ENCODE measurements around the gene PTCH2.

PTCH2 gene

DNA sequence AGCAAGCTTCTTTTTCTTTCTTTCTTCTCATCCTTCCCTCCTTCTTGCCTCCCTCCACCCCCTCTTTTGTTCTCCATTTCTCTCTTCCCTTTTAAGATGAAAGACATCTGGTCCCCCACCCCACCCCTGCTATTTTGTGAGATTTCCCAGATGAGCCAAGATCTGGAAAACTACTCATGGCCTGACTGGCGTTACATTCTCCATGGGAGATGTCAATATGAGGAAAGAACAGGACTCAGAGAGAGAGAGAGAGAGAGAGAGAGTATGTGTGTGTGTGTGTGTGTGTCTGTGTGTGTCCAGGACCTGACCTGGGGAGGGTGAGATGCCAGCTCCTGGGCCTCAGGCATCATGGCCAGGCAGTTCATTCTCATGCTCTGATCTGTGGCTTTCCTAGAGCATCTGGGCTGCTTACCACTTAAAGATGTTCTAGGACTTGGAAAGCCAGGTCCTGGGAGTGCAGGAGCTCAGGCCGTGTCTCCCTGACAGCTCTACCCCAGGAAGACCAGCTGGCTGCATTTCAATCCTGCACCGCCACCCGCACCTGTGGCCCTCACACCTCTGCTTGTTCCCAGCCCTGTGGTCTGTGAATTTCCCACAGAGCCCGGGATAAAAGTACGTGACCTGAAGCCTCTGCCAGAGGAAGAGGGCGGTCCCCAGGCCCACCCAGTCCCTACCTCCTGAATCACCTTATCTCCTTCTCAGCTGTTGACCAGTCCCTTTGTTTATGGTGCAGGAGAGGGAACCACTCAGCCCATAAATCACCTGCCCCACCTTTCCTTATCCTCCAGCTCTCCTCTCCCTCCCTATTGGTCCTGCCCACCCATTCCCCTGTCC, 51.9 kb downstream of the PTCH2 start:
- Mint-ChIP-seq H3K9me3 (no peaks in the 10 kb centered on the region), H3K36me3 (no peaks in the 10 kb centered on the region), H3K27ac (peak overlapping the region; percentile 41), H3K4me1 (peaks cover 6% of the 10 kb centered on the region), H3K4me3 (no peak overlapping the region), H3K27me3 (no peaks in the 10 kb centered on the region)
- ATAC-seq (ENCODE audit: low read depth) = no peak
- DNase-seq (ENCODE audit: low spot score in 2 of 2) = no peak

DNA sequence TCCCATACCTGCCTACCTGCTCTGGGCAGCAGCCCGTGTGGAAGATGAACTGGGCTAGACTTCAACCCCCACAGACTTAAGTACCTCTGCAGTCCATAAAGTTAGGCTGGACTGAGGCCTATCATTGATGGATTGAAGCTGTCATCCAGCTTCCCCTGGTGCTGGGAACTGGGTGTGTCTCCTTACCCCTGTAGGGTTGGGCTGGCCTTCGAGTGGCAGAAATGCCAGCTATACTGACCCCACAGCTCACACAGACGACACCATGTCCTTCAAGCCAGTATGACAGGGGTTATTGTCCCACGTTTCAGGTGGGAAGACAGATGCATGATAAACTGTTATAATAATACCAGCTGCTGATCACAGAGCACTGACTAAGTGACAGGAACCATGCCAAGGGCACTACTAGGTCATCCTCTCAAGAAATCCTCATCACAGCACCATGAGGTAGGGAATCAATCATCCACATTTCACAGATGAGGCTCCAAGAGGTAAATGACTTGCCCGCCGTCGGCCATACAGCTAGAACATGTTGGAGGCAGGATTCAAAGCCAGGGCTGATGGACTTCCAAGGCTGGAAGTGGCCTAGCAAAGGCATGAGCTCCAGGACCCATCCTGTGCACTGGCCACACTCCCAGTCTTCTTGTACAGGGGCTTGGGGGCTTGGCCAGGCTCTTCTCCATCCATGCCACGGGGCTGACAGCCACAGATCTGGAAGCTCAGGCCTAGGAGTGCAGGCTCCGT, 54.8 kb downstream of the PTCH2 start, which contains the start of gene BEST4:
Gene BEST4 (minus strand): TSS at position 51 of the 741 bp plus-strand sequence. CDS start 465 bp downstream, outside the sequence.
- Mint-ChIP-seq H3K27ac (no peak within 1 kb of the TSS), H3K4me3 (no peak within 1 kb of the TSS), H3K4me1 (peaks cover 21% of the 10 kb centered on the region), H3K27me3 (no peaks in the 10 kb centered on the region), H3K36me3 (no peaks in the 10 kb centered on the region), H3K9me3 (no peaks in the 10 kb centered on the region)
- no peak for DNase-seq (ENCODE audit: low spot score in 2 of 2)
- no peak for ATAC-seq (ENCODE audit: low read depth)

DNA sequence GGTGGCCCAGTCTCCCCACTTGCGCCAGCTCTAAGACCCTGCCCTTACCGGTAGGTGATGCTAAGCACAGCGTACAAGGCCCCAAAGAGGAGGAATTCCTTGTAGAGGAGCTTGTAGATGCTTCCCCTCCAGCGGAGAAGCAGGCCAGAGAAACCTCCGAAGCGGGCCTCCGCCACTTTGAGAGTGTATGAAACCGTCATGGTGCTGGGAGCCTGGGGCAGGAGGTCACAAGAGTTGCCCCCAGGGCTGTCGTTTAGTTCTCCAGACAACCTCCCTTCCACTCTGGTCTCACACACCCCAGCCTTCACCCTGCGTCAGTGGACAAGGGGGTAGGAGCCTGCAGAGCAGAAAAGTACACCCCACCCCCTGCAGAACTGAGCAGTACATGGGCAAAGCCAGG, 55.5 kb downstream of the PTCH2 start:
- H3K4me1 Mint-ChIP-seq = peaks cover 23% of the 10 kb centered on the region
- no peak overlapping the region for H3K4me3 Mint-ChIP-seq
- ATAC-seq (ENCODE audit: low read depth) (no peak), DNase-seq (ENCODE audit: low spot score in 2 of 2) (no peak)
- H3K27ac Mint-ChIP-seq = no peak overlapping the region
- H3K36me3 Mint-ChIP-seq = no peaks in the 10 kb centered on the region
- H3K9me3 Mint-ChIP-seq = no peaks in the 10 kb centered on the region
- H3K27me3 Mint-ChIP-seq = no peaks in the 10 kb centered on the region

DNA sequence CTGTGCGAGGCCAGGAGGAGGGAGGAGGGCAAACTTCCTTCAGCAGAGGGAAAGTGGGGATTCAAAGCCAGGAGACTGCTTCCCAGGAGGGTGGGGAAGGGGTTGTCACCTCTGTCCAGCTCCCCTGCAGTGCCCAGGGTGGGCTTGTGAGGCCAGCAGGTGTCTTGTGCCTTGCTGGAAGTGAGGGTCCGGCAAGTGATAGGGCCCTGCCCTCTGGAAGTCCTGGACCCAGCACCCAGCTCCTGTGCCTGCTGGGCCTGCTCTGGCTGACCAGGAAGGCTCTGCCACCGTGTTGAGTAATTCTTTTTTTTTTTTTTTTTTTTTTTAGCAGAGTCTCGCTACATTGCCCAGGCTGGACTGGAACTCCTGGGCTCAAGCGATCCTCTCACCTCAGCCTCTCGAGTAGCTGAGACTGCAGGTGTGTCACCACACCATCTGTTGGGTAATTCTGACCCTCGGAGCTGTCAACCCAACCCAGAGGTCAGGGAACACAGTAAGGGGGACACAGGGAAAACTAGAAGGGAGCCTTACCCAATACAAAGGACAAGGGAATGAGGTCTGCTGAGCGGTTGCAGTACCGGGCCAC, 56.1 kb downstream of the PTCH2 start:
- peaks cover 23% of the 10 kb centered on the region for H3K4me1 Mint-ChIP-seq
- ATAC-seq (ENCODE audit: low read depth) (no peak), DNase-seq (ENCODE audit: low spot score in 2 of 2) (peak in 1 of 2 donors; percentile 13)
- H3K9me3 Mint-ChIP-seq = no peaks in the 10 kb centered on the region
- H3K36me3 Mint-ChIP-seq = no peaks in the 10 kb centered on the region
- no peaks in the 10 kb centered on the region for H3K27me3 Mint-ChIP-seq
- H3K27ac Mint-ChIP-seq = peak overlapping the region; percentile 92
- H3K4me3 Mint-ChIP-seq = peak overlapping the region; percentile 83

DNA sequence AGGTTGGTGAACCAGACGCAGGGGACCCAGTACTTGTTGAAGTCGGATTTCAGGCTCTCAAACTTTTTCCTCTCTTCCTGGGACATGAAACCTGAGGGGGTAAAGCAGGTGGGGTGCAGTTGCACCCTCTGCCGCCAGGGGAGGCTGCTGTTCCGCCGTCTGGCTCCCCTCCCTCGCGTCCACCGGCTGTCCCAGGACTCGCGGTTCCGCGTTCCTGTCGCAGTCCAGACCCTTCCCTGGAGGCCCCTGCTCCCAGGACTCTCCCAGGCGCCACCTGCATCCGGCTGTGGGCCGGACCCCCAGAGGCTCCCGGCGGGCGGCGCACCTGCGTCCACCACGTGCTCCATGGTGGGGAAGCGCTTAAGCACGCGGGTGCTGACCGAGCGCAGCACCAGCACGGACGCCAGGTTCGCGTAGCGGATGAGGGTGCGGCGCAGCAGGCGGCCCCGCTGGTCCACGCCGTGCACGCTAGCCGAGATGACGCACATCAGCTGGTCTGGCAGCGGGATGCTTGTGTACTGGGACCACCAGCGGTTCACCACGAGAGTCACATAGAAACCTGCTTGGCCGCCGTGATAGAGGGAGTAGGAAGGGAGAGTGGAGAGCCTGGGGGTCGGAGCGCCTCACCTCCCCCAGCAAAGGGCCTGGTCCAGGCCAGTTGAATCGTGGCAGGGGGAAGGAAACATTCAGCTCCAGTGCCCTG, 56.8 kb downstream of the PTCH2 start:
- H3K36me3 Mint-ChIP-seq = peaks cover 2% of the 10 kb centered on the region
- no peaks in the 10 kb centered on the region for H3K9me3 Mint-ChIP-seq
- peaks cover 23% of the 10 kb centered on the region for H3K4me1 Mint-ChIP-seq
- peak overlapping the region; percentile 92 for H3K27ac Mint-ChIP-seq
- peak; percentile 71 for ATAC-seq (ENCODE audit: low read depth)
- DNase-seq (ENCODE audit: low spot score in 2 of 2) = peak; percentile 79 to 91
- no peaks in the 10 kb centered on the region for H3K27me3 Mint-ChIP-seq
- peak overlapping the region; percentile 83 for H3K4me3 Mint-ChIP-seq

DNA sequence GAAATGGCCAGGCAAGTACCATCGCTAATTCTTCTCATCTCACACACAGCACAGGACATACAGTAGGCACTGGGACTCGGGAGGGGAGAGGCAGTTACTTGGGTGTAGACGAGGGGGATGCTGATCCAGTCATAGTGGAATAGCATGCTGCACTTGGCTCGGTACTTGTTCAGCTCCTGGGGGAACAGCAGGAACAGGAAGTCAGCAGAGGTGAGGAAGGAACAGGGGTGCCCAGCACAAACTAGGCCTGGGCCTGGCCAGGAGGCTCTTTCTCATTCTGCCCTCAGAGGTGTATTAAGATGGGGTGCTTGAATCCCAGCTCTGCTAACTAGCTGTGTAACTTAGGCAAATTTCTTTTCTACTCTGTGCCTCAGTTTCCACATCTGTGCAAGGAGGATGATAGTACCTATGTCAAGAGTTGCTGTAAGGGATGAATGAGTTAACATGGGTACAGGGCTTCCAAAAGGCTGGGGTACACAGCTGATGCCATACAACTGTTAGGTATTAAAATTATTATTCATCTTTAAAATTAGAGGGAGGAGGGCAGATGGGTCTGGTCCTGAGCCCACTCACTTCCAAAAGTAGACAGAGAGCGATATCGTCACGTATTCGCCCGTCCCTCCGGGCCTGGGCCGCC, 57.4 kb downstream of the PTCH2 start:
- DNase-seq (ENCODE audit: low spot score in 2 of 2) = no peak

DNA sequence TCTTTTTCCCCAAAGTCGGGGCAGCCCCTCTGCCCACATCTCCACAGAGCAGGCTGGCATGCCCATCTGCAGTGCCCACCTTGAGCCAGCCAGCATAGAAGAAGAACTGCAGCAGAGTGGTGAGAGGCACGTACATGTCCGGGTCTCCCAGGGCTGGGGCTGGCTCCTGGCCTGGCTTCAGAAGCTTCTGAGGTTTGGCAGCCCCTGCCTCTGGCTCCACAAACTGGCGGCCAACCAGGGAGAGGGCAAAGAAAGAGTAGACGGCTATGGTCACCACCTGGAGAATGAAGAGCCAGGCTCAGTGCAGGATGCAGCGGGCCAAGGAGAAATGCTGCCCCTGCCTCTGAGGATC, 58.0 kb downstream of the PTCH2 start:
- DNase-seq (ENCODE audit: low spot score in 2 of 2) (no peak), ATAC-seq (ENCODE audit: low read depth) (no peak)
- peaks cover 12% of the 10 kb centered on the region for H3K36me3 Mint-ChIP-seq
- no peaks in the 10 kb centered on the region for H3K27me3 Mint-ChIP-seq
- H3K4me1 Mint-ChIP-seq = peaks cover 23% of the 10 kb centered on the region
- peak overlapping the region; percentile 58 for H3K27ac Mint-ChIP-seq
- H3K9me3 Mint-ChIP-seq = no peaks in the 10 kb centered on the region
- H3K4me3 Mint-ChIP-seq = peak overlapping the region; percentile 83

More for the DNA sequence above, 57.4 kb downstream of the PTCH2 start:
- ATAC-seq (ENCODE audit: low read depth) = no peak
- Mint-ChIP-seq H3K4me1 (peaks cover 23% of the 10 kb centered on the region), H3K27ac (peak overlapping the region; percentile 92), H3K4me3 (peak overlapping the region; percentile 83), H3K27me3 (no peaks in the 10 kb centered on the region), H3K36me3 (peaks cover 5% of the 10 kb centered on the region), H3K9me3 (no peaks in the 10 kb centered on the region)

DNA sequence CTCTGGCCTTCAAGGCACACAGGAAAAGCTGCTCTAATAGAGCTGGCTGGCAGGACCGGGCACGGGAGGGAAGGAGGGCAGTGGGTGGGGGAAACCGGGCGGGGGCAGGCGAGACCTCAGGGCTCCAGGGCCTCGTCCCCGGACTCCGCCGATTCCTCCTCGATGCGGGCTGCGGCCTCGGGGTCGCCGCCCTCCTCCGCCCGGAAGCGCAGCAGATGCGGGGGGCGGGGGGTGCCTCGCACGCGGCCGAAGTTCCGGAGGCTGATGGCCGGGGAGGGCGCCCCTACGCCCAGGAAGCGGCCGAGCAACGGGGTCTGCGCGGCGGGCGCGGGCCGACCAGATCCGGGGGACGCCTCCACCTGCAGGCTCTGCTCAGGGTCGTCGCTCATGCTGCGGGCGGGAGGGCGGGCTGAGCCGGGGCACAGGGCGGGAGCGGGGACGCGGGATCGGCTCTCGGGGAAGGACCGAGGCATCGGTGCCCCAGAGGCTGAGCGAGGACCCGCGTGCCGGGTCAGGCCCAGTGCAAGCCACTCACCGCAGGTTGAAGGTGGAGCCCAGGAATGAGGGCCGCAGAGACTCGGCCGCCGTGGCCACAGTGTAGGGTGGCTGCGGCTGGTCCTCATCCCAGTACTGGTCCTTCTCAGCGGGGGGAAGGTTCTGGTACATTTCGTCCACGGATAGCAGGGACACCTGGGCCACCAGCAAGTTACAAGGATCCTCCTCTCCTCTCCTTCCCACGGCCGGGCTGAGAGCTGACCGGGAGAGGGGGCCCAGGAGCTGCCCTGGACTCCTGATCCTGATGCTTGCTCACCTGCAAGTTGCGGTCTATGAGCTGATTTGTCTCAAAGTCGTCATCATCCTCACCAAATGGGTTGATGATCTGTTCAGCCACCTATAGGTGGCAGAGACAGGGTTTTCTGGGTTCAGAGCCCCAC, 58.7 kb downstream of the PTCH2 start:
- Mint-ChIP-seq H3K9me3 (no peaks in the 10 kb centered on the region), H3K27ac (peak overlapping the region; percentile 58), H3K27me3 (no peaks in the 10 kb centered on the region), H3K4me3 (peak overlapping the region; percentile 83), H3K4me1 (peaks cover 23% of the 10 kb centered on the region), H3K36me3 (peaks cover 13% of the 10 kb centered on the region)
- DNase-seq (ENCODE audit: low spot score in 2 of 2) = no peak
- ATAC-seq (ENCODE audit: low read depth) = peak; percentile 50

DNA sequence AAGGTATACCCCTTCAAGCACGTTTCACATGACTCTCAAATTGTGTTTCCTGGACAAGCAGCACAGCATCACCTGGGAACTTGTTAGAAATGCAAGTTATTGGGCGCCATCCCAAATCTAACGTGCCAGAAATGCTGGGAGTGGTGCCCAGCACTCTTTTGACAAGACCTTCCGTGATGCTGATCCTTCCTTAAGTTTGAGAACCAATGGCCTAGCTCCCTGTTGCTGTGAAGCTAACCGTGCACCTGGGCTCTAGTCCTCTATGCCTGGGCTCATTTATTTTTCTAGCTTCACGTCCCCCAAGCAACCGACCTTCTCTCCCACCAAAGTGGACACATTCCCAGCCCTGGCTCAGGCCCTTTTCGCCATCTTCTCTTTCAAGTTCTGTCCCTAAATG, 59.4 kb downstream of the PTCH2 start:
- H3K4me1 Mint-ChIP-seq = peaks cover 24% of the 10 kb centered on the region
- peak overlapping the region; percentile 66 for H3K4me3 Mint-ChIP-seq
- no peaks in the 10 kb centered on the region for H3K9me3 Mint-ChIP-seq
- no peak for DNase-seq (ENCODE audit: low spot score in 2 of 2)
- peaks cover 16% of the 10 kb centered on the region for H3K36me3 Mint-ChIP-seq
- H3K27ac Mint-ChIP-seq = no peak overlapping the region
- no peaks in the 10 kb centered on the region for H3K27me3 Mint-ChIP-seq
- no peak for ATAC-seq (ENCODE audit: low read depth)

DNA sequence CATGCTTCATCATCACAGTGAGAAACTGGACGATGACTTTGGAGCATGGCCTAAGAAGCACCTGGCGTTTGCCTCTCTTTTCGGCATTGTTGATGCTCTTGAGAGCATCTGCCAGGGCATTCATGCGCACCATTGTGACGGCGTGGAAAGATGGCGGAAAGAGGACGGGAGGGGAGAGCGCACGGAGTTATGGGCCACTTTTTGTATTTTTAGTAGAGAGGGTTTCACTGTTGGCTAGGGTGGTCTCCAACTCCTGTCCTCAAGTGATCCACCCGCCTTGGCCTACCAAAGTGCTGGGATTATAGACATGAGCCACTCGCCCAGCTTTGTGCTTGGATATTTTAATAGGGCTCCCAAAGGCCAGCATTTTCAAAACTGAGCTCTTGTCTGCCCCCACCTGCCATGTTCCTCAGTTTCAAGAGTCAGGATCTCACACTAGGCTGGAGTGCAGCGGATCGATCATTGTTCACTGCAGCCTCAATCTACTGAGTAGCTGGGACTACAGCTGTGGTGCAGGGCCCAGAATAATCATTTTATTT, 62.4 kb downstream of the PTCH2 start:
- H3K27me3 Mint-ChIP-seq = no peaks in the 10 kb centered on the region
- no peak overlapping the region for H3K4me3 Mint-ChIP-seq
- peaks cover 38% of the 10 kb centered on the region for H3K36me3 Mint-ChIP-seq
- ATAC-seq (ENCODE audit: low read depth) (no peak), DNase-seq (ENCODE audit: low spot score in 2 of 2) (no peak)
- H3K27ac Mint-ChIP-seq = no peak overlapping the region
- H3K9me3 Mint-ChIP-seq = no peaks in the 10 kb centered on the region
- peaks cover 41% of the 10 kb centered on the region for H3K4me1 Mint-ChIP-seq

DNA sequence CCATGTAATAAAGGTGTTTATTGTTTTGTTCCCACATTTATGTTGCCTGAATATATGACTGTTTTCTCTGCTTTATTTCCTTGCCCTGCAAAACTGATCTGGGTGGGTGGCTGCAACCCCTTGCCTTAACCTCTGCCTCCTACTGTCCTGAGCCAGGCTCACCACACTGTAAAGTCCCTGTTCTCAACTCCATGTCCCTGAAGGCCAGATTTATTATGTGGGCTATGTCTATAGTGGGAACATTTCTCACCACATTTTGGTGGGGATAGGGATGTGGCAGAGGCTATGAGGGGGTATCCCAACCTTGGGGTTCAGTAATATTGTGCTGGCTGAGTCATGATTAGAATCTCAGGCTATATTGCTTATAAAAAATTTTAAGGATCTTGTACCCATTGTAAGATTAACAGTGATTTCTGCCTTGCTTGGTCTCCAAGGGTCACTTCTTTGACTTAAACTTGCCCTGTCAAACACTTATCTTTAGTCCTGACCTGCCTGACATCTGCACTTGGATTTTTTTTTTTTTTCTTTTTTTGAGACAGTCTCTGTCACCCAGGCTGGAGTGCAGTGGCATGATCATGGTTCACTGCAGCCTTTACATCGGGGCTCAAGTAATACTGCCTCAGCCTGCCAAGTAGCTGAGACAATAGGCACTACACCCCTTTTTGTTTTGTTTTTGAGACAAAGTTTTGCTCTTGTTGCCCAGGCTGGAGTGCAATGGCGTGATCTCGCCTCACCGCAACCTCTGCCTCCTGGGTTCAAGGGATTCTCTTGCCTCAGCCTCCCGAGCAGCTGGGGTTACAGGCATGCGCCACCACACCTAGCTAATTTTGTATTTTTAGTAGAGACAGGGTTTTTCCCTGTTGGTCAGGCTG, 64.1 kb downstream of the PTCH2 start:
- Mint-ChIP-seq H3K9me3 (no peaks in the 10 kb centered on the region), H3K36me3 (peaks cover 38% of the 10 kb centered on the region), H3K4me3 (no peak overlapping the region), H3K27me3 (no peaks in the 10 kb centered on the region), H3K27ac (peak overlapping the region; percentile 88), H3K4me1 (peaks cover 34% of the 10 kb centered on the region)
- ATAC-seq (ENCODE audit: low read depth) (no peak), DNase-seq (ENCODE audit: low spot score in 2 of 2) (no peak)
